GM23338 (cell line): ENCODE results near the gene CCT2. TPM values are rescaled to one million over a fixed set of nuclear protein-coding genes. Genes with fewer than 3 reads are reported as not detected.
A peak's percentile ranks its signal among the peaks of the same experiment; 100 is the strongest.

ENCODE experiments used
- ATAC-seq: fragments of 200-7000 bp; cut with Tn5 transposase; 3 replicates; pipeline ENCODE4 v1.9.1; 2020
- DNase-seq: peaks from one replicate; pipeline ENCODE4 v3.0.0-alpha.2; 2015; ENCODE audit warnings: low spot score
- H2AFZ ChIP-seq: fragments of 200-600 bp; sonication (generic); 2 replicates; pipeline ENCODE4 v1.8.0; 2016; ENCODE audit warnings: antibody characterized with exemption, mild to moderate bottlenecking, moderate library complexity
- H3F3A ChIP-seq: fragments of 200-600 bp; sonication (generic); replicated peaks from 2 replicates; pipeline ENCODE4 v1.8.0; 2017; ENCODE audit warnings: antibody characterized with exemption, mixed run types, low read depth
- H3K27ac ChIP-seq: fragments of 200-600 bp; sonication (generic); 2 replicates; pipeline ENCODE4 v1.6.1; 2016; ENCODE audit warnings: low read depth
- H3K27me3 ChIP-seq: fragments of 200-600 bp; sonication (generic); 2 replicates; pipeline ENCODE4 v1.8.0; 2016; ENCODE audit warnings: mild to moderate bottlenecking, mixed run types, moderate library complexity; ENCODE audit not compliant: insufficient read depth
- H3K36me3 ChIP-seq: fragments of 200-600 bp; sonication (generic); 2 replicates; pipeline ENCODE4 v1.8.0; 2016; ENCODE audit warnings: mild to moderate bottlenecking; ENCODE audit not compliant: insufficient read depth
- H3K4me1 ChIP-seq: fragments of 200-600 bp; sonication (generic); 2 replicates; pipeline ENCODE4 v1.8.0; 2016; ENCODE audit warnings: mild to moderate bottlenecking, moderate library complexity; ENCODE audit not compliant: insufficient read depth
- H3K4me2 ChIP-seq: fragments of 200-600 bp; sonication (generic); 2 replicates; pipeline ENCODE4 v1.7.1; 2017; ENCODE audit warnings: mixed run types
- H3K4me3 ChIP-seq: fragments of 200-600 bp; sonication (generic); 2 replicates; pipeline ENCODE4 v1.6.1; 2016; ENCODE audit warnings: mixed run types
- H3K79me2 ChIP-seq: fragments of 200-600 bp; sonication (generic); replicated peaks from 2 replicates; pipeline ENCODE4 v1.8.0; 2017; ENCODE audit warnings: mild to moderate bottlenecking; ENCODE audit not compliant: insufficient read depth
- H3K9me2 ChIP-seq: fragments of 200-600 bp; sonication (generic); 2 replicates; pipeline ENCODE4 v1.8.0; 2017; ENCODE audit not compliant: insufficient read depth
- H4K20me1 ChIP-seq: fragments of 200-600 bp; sonication (generic); replicated peaks from 2 replicates; pipeline ENCODE4 v1.8.0; 2017; ENCODE audit warnings: mild to moderate bottlenecking; ENCODE audit not compliant: insufficient read depth
- H3K27ac Mint-ChIP-seq: 2 replicates; pipeline ENCODE4 v1.8.0; 2020; ENCODE audit warnings: inconsistent platforms, mild to moderate bottlenecking, moderate library complexity, mixed read lengths
- H3K27me3 Mint-ChIP-seq: 3 replicates; pipeline ENCODE4 v1.8.0; 2022; ENCODE audit warnings: low read depth, mild to moderate bottlenecking, moderate library complexity, mixed read lengths, inconsistent platforms; ENCODE audit not compliant: insufficient read depth, poor library complexity
- H3K36me3 Mint-ChIP-seq: 3 replicates; pipeline ENCODE4 v1.8.0; 2021; ENCODE audit warnings: low read depth, mild to moderate bottlenecking, inconsistent platforms, moderate library complexity, mixed read lengths
- H3K4me1 Mint-ChIP-seq: 3 replicates; pipeline ENCODE4 v1.8.0; 2020; ENCODE audit warnings: mild to moderate bottlenecking, inconsistent platforms, mixed read lengths
- H3K4me3 Mint-ChIP-seq: 3 replicates; pipeline ENCODE4 v1.8.0; 2021; ENCODE audit warnings: moderate library complexity, mild to moderate bottlenecking, inconsistent platforms, mixed read lengths
- H3K9me3 Mint-ChIP-seq: 3 replicates; pipeline ENCODE4 v1.8.0; 2020; ENCODE audit warnings: moderate library complexity, mild to moderate bottlenecking, inconsistent platforms, mixed read lengths
- EZH2 ChIP-seq: fragments of 200-600 bp; sonication (generic); IDR thresholded peaks from one replicate; pipeline ENCODE4 v1.8.0; 2017; ENCODE audit warnings: antibody characterized with exemption, mild to moderate bottlenecking, low read depth; ENCODE audit not compliant: unreplicated experiment
- EZH2phosphoT487 ChIP-seq: fragments of 200-600 bp; sonication (generic); IDR thresholded peaks from one replicate; pipeline ENCODE4 v1.8.1; 2018; ENCODE audit warnings: antibody characterized with exemption; ENCODE audit not compliant: unreplicated experiment
- JUNB ChIP-seq: IDR thresholded peaks from one replicate; pipeline ENCODE4 v1.6.1; 2016; ENCODE audit warnings: antibody characterized with exemption; ENCODE audit not compliant: unreplicated experiment
- NANOG ChIP-seq: IDR thresholded peaks from 2 replicates; pipeline ENCODE4 v1.6.1; 2016; ENCODE audit warnings: antibody characterized with exemption, borderline replicate concordance
- STAT1 ChIP-seq: IDR thresholded peaks from one replicate; pipeline ENCODE4 v1.6.1; 2016; ENCODE audit warnings: antibody characterized with exemption; ENCODE audit not compliant: unreplicated experiment
- ZNF331 ChIP-seq: fragments of 250-450 bp; sonication (Bioruptor Pico); IDR thresholded peaks from 2 replicates; pipeline ENCODE4 v1.5.0; 2020; ENCODE audit warnings: low read depth, mild to moderate bottlenecking, moderate library complexity
- polyA plus RNA-seq: library from polyadenylated mRNA; unstranded; fragments of >200 nt; fragmentation: Nextera tagmentation; extraction: Ambion mirVana; gene quantifications from 2 replicates; pipeline ENCODE4 v1.2.1, GENCODE V29; 2016
- total RNA-seq: library from RNA; depleted of rRNA; stranded (reverse); fragments of >200 nt; shearing (Covaris generic); gene quantifications from 2 replicates; pipeline ENCODE4 v1.2.3, GENCODE V29; 2014
- TF ChIP-seq, protein P1 (sequence below): IDR thresholded peaks from 2 replicates; pipeline ENCODE4 v1.6.1; 2016; ENCODE audit warnings: antibody characterized with exemption
- TF ChIP-seq, protein P2 (sequence below), 2 experiments: fragments of 200-600 bp in 1 of 2; sonication (generic) in 1 of 2; conservative IDR thresholded peaks; 2 replicates each; pipeline versions ENCODE4 v1.5.1 to v1.6.1; 2016 to 2017; ENCODE audit warnings: antibody characterized with exemption in 2 of 2, low read depth in 2 of 2, mild to moderate bottlenecking in 2 of 2, moderate library complexity in 1 of 2
- TF ChIP-seq, protein P3 (sequence below): IDR thresholded peaks from one replicate; pipeline ENCODE4 v1.6.1; 2018; ENCODE audit warnings: antibody characterized with exemption; ENCODE audit not compliant: unreplicated experiment
- TF ChIP-seq, protein P4 (sequence below): fragments of 250-450 bp; sonication (Bioruptor Pico); IDR thresholded peaks from 2 replicates; pipeline ENCODE4 v1.5.0; 2020; ENCODE audit warnings: mild to moderate bottlenecking, moderate library complexity

Gene CCT2
- total and polyA plus RNA-seq, 2 experiments from 2014 or later, result 434 to 778 TPM

DNA sequence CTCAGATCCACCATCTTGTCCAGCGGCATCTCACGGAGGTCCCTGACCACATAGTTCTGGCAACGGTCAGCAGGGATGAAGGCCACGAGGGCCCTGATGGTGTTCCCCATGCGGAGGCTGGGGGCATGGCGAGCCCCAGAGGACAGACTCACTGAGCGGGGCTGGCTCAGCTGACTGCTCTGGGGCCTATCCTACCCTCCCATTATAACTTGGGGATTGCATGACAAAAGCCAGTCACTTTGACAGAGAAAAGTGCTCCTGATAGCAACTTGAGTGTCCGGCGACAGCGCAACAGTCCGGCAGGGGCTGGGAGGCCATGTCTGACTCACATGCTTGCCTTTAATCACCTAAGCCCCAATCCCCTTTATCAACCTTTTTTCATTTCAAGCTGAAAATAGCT, 25.5 kb downstream of the CCT2 start, which contains the start of gene LRRC10:
LRRC10 (minus strand) TSS at position 179 of the 400 bp plus-strand sequence; CDS start at position 110, 69 bp downstream.
- H3K27ac Mint-ChIP-seq, result no peak within 1 kb of the TSS
- Histone ChIP-seq H3K9me2 (no peaks in the 10 kb centered on the region), H3F3A (no peaks in the 10 kb centered on the region), H4K20me1 (no peaks in the 10 kb centered on the region), H3K27ac (no peak within 1 kb of the TSS), H2AFZ (peak within 1 kb of the TSS; percentile 52; the same call in 1 of the 2 replicates), H3K4me2 (no peak within 1 kb of the TSS), H3K4me1 (no peaks in the 10 kb centered on the region), H3K27me3 (no peaks in the 10 kb centered on the region), H3K36me3 (no peaks in the 10 kb centered on the region), H3K79me2 (no peaks in the 10 kb centered on the region), H3K4me3 (no peak within 1 kb of the TSS)
- no peak for TF ChIP-seq JUNB
- DNase-seq (no peak), ATAC-seq (no peak; the same call in 2 of the 3 replicates)
- H3K4me1 Mint-ChIP-seq, result no peaks in the 10 kb centered on the region
- no peak within 1 kb of the TSS for H3K4me3 Mint-ChIP-seq
- no peaks in the 10 kb centered on the region for H3K27me3 Mint-ChIP-seq
- no peaks in the 10 kb centered on the region for H3K9me3 Mint-ChIP-seq
- no peaks in the 10 kb centered on the region for H3K36me3 Mint-ChIP-seq

DNA sequence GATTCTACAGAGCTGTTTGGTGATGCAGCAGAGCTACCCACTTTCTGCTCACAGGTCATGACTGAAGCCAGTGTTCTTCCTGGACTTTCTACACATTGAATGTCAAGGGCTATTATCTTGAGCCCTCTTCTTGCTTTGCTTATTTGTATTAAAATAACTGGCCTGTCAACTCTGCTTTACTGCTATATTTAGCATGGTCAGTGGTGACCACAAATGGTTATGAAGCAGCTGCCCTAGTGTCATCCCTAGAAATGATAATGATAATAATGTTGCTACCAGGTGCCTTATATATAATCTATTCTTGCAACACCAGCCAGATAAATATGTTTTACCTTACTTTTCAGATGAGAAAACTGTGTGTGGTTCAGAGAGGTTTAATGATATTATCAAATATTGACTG, 28.1 kb downstream of the CCT2 start:
- Histone ChIP-seq H2AFZ (no peak overlapping the region), H3K27me3 (no peaks in the 10 kb centered on the region), H4K20me1 (no peaks in the 10 kb centered on the region), H3K36me3 (no peaks in the 10 kb centered on the region), H3K4me2 (no peak overlapping the region), H3F3A (no peaks in the 10 kb centered on the region), H3K9me2 (0 out of 2 replicates have a peak, but pooled peaks cover 4% of the 10 kb centered on the region), H3K79me2 (no peaks in the 10 kb centered on the region), H3K27ac (no peak overlapping the region), H3K4me1 (no peaks in the 10 kb centered on the region), H3K4me3 (no peak overlapping the region)
- no peaks in the 10 kb centered on the region for H3K36me3 Mint-ChIP-seq
- peaks cover 2% of the 10 kb centered on the region for H3K27me3 Mint-ChIP-seq
- no peak overlapping the region for H3K27ac Mint-ChIP-seq
- H3K4me3 Mint-ChIP-seq, result no peak overlapping the region
- no peaks in the 10 kb centered on the region for H3K4me1 Mint-ChIP-seq
- H3K9me3 Mint-ChIP-seq, result no peaks in the 10 kb centered on the region
- no peak for DNase-seq
- no peak for ATAC-seq
- TF ChIP-seq, protein P1, sequence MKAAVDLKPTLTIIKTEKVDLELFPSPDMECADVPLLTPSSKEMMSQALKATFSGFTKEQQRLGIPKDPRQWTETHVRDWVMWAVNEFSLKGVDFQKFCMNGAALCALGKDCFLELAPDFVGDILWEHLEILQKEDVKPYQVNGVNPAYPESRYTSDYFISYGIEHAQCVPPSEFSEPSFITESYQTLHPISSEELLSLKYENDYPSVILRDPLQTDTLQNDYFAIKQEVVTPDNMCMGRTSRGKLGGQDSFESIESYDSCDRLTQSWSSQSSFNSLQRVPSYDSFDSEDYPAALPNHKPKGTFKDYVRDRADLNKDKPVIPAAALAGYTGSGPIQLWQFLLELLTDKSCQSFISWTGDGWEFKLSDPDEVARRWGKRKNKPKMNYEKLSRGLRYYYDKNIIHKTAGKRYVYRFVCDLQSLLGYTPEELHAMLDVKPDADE, result no peak
- no peak for TF ChIP-seq EZH2
- no peak for TF ChIP-seq ZNF331
- TF ChIP-seq, protein P2, sequence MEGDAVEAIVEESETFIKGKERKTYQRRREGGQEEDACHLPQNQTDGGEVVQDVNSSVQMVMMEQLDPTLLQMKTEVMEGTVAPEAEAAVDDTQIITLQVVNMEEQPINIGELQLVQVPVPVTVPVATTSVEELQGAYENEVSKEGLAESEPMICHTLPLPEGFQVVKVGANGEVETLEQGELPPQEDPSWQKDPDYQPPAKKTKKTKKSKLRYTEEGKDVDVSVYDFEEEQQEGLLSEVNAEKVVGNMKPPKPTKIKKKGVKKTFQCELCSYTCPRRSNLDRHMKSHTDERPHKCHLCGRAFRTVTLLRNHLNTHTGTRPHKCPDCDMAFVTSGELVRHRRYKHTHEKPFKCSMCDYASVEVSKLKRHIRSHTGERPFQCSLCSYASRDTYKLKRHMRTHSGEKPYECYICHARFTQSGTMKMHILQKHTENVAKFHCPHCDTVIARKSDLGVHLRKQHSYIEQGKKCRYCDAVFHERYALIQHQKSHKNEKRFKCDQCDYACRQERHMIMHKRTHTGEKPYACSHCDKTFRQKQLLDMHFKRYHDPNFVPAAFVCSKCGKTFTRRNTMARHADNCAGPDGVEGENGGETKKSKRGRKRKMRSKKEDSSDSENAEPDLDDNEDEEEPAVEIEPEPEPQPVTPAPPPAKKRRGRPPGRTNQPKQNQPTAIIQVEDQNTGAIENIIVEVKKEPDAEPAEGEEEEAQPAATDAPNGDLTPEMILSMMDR (conservative IDR thresholded peaks at IDR 0.05; ENCODE audit: low read depth in 2 of 2), result no peak
- TF ChIP-seq, protein P3, sequence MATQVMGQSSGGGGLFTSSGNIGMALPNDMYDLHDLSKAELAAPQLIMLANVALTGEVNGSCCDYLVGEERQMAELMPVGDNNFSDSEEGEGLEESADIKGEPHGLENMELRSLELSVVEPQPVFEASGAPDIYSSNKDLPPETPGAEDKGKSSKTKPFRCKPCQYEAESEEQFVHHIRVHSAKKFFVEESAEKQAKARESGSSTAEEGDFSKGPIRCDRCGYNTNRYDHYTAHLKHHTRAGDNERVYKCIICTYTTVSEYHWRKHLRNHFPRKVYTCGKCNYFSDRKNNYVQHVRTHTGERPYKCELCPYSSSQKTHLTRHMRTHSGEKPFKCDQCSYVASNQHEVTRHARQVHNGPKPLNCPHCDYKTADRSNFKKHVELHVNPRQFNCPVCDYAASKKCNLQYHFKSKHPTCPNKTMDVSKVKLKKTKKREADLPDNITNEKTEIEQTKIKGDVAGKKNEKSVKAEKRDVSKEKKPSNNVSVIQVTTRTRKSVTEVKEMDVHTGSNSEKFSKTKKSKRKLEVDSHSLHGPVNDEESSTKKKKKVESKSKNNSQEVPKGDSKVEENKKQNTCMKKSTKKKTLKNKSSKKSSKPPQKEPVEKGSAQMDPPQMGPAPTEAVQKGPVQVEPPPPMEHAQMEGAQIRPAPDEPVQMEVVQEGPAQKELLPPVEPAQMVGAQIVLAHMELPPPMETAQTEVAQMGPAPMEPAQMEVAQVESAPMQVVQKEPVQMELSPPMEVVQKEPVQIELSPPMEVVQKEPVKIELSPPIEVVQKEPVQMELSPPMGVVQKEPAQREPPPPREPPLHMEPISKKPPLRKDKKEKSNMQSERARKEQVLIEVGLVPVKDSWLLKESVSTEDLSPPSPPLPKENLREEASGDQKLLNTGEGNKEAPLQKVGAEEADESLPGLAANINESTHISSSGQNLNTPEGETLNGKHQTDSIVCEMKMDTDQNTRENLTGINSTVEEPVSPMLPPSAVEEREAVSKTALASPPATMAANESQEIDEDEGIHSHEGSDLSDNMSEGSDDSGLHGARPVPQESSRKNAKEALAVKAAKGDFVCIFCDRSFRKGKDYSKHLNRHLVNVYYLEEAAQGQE, result no peak
- no peak for TF ChIP-seq STAT1
- no peak for TF ChIP-seq NANOG
- TF ChIP-seq EZH2phosphoT487, result no peak
- TF ChIP-seq, protein P4, sequence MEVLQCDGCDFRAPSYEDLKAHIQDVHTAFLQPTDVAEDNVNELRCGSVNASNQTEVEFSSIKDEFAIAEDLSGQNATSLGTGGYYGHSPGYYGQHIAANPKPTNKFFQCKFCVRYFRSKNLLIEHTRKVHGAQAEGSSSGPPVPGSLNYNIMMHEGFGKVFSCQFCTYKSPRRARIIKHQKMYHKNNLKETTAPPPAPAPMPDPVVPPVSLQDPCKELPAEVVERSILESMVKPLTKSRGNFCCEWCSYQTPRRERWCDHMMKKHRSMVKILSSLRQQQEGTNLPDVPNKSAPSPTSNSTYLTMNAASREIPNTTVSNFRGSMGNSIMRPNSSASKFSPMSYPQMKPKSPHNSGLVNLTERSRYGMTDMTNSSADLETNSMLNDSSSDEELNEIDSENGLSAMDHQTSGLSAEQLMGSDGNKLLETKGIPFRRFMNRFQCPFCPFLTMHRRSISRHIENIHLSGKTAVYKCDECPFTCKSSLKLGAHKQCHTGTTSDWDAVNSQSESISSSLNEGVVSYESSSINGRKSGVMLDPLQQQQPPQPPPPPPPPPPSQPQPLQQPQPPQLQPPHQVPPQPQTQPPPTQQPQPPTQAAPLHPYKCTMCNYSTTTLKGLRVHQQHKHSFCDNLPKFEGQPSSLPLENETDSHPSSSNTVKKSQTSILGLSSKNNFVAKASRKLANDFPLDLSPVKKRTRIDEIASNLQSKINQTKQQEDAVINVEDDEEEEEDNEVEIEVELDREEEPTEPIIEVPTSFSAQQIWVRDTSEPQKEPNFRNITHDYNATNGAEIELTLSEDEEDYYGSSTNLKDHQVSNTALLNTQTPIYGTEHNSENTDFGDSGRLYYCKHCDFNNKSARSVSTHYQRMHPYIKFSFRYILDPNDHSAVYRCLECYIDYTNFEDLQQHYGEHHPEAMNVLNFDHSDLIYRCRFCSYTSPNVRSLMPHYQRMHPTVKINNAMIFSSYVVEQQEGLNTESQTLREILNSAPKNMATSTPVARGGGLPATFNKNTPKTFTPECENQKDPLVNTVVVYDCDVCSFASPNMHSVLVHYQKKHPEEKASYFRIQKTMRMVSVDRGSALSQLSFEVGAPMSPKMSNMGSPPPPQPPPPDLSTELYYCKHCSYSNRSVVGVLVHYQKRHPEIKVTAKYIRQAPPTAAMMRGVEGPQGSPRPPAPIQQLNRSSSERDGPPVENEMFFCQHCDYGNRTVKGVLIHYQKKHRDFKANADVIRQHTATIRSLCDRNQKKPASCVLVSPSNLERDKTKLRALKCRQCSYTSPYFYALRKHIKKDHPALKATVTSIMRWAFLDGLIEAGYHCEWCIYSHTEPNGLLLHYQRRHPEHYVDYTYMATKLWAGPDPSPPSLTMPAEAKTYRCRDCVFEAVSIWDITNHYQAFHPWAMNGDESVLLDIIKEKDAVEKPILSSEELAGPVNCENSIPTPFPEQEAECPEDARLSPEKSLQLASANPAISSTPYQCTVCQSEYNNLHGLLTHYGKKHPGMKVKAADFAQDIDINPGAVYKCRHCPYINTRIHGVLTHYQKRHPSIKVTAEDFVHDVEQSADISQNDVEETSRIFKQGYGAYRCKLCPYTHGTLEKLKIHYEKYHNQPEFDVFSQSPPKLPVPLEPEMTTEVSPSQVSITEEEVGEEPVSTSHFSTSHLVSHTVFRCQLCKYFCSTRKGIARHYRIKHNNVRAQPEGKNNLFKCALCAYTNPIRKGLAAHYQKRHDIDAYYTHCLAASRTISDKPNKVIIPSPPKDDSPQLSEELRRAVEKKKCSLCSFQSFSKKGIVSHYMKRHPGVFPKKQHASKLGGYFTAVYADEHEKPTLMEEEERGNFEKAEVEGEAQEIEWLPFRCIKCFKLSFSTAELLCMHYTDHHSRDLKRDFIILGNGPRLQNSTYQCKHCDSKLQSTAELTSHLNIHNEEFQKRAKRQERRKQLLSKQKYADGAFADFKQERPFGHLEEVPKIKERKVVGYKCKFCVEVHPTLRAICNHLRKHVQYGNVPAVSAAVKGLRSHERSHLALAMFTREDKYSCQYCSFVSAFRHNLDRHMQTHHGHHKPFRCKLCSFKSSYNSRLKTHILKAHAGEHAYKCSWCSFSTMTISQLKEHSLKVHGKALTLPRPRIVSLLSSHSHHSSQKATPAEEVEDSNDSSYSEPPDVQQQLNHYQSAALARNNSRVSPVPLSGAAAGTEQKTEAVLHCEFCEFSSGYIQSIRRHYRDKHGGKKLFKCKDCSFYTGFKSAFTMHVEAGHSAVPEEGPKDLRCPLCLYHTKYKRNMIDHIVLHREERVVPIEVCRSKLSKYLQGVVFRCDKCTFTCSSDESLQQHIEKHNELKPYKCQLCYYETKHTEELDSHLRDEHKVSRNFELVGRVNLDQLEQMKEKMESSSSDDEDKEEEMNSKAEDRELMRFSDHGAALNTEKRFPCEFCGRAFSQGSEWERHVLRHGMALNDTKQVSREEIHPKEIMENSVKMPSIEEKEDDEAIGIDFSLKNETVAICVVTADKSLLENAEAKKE (CRISPR knock-in tag), result no peak
